ENCODE results near the gene HSPA12A.

Gene HSPA12A

DNA sequence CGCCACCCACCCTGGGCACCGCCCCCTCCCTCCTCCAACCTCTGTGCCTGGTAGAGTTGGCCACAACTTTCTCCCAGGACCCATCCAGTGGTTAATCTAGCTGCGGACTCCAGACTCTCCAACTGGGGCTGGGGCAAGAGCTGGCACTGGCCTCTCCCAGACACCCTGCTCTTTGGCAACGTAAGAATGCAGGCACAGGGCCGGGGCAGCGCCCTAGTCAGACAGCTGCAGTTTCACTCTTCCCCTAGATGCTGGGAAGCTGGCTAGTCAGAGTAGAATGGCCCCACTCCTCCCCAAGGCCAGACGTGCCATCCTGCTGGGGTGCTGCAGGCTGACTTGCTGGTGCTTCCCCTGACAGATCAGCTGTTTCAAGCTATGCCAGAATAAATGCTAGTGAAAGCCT, 22.1 kb downstream of the HSPA12A start:
- H3K9me3 Mint-ChIP-seq, result no peaks in the 10 kb centered on the region

DNA sequence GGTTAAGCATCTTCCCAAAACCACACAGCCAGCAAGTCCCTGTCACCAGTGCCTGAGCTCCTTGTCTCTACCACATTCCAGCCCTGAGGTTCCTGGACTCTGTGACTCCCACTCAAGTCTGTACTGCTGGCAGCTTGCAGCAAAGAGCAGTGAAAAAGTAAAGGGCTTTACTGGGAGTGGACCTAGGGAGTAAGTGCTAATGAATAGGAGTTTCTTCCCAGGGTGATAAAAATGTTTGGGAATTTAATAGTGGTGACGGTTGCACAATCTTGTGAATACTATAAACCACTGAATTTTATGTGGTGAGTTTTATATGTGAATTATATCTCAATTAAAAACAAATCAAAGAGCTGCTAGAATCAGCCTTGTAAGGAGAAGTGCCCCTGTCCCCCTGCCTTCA, 22.6 kb downstream of the HSPA12A start:
- no peak overlapping the region for H3K27ac Mint-ChIP-seq
- H3K27me3 Mint-ChIP-seq (ENCODE audit: low read depth, poor library complexity), result peaks cover 64% of the 10 kb centered on the region
- peaks cover 33% of the 10 kb centered on the region for H3K4me1 Mint-ChIP-seq
- H3K9me3 Mint-ChIP-seq, result no peaks in the 10 kb centered on the region
- DNase-seq, result no peak
- no peaks in the 10 kb centered on the region for H3K36me3 Mint-ChIP-seq (ENCODE audit: low read depth)
- TF ChIP-seq, protein P1, sequence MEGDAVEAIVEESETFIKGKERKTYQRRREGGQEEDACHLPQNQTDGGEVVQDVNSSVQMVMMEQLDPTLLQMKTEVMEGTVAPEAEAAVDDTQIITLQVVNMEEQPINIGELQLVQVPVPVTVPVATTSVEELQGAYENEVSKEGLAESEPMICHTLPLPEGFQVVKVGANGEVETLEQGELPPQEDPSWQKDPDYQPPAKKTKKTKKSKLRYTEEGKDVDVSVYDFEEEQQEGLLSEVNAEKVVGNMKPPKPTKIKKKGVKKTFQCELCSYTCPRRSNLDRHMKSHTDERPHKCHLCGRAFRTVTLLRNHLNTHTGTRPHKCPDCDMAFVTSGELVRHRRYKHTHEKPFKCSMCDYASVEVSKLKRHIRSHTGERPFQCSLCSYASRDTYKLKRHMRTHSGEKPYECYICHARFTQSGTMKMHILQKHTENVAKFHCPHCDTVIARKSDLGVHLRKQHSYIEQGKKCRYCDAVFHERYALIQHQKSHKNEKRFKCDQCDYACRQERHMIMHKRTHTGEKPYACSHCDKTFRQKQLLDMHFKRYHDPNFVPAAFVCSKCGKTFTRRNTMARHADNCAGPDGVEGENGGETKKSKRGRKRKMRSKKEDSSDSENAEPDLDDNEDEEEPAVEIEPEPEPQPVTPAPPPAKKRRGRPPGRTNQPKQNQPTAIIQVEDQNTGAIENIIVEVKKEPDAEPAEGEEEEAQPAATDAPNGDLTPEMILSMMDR (IDR thresholded peaks at IDR 0.05), result no peak
- no peak overlapping the region for H3K4me3 Mint-ChIP-seq

More for the DNA sequence above, 22.1 kb downstream of the HSPA12A start:
- Mint-ChIP-seq H3K27ac (no peak overlapping the region), H3K4me1 (peaks cover 33% of the 10 kb centered on the region), H3K4me3 (no peak overlapping the region), H3K36me3 (ENCODE audit: low read depth) (no peaks in the 10 kb centered on the region), H3K27me3 (ENCODE audit: low read depth, poor library complexity) (peaks cover 64% of the 10 kb centered on the region)
- no peak for DNase-seq
- TF ChIP-seq, protein P1 (IDR thresholded peaks at IDR 0.05), result no peak

DNA sequence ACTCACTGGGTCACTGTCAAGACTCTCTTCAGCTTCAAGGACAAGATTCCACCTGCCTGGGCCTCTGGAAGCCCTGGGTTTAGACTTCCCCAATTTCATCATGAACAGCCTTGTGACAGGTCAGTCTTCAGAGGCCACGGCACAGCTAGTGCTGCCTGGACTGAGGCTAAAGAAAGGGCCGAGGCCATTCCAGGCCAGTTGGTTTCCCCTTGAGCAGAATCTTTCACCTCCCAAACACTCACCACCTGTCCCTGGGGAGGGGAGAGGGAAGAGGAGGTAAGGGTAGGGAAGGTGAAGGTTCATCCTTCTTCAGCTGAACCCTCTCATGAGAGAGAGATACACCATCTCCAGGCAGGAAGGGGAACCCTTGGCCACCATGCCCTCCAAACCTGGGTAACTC, 24.3 kb downstream of the HSPA12A start:
- no peaks in the 10 kb centered on the region for H3K9me3 Mint-ChIP-seq
- H3K4me3 Mint-ChIP-seq, result no peak overlapping the region
- TF ChIP-seq, protein P1 (IDR thresholded peaks at IDR 0.05), result no peak
- DNase-seq, result no peak
- H3K27me3 Mint-ChIP-seq (ENCODE audit: low read depth, poor library complexity), result peaks cover 70% of the 10 kb centered on the region
- no peak overlapping the region for H3K27ac Mint-ChIP-seq
- H3K36me3 Mint-ChIP-seq (ENCODE audit: low read depth), result no peaks in the 10 kb centered on the region
- H3K4me1 Mint-ChIP-seq, result peaks cover 27% of the 10 kb centered on the region

DNA sequence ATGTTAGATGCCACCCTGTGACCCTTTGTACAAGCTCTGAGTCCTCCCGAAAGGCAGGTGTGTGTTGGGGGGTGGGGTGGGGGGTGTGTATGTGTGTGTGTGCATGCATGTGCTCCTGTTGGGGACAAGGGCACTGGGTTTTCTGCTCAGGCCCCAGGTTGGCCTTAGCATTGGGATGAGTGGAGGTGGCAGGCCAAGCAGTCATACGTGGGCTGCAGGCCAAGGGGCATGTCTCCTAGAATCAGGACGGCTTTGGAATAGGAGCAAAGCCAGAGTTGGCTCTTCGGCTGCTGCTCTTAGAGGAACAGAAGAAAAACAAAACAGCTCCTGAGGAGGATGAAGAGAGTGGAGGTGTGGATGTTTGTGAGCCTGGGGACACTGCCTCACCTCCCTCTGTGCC, 26.0 kb downstream of the HSPA12A start:
- DNase-seq, result no peak
- Mint-ChIP-seq H3K4me3 (no peak overlapping the region), H3K27me3 (ENCODE audit: low read depth, poor library complexity) (peaks cover 72% of the 10 kb centered on the region), H3K4me1 (peaks cover 11% of the 10 kb centered on the region), H3K9me3 (no peaks in the 10 kb centered on the region), H3K27ac (no peak overlapping the region), H3K36me3 (ENCODE audit: low read depth) (no peaks in the 10 kb centered on the region)
- TF ChIP-seq, protein P1 (IDR thresholded peaks at IDR 0.05), result no peak

DNA sequence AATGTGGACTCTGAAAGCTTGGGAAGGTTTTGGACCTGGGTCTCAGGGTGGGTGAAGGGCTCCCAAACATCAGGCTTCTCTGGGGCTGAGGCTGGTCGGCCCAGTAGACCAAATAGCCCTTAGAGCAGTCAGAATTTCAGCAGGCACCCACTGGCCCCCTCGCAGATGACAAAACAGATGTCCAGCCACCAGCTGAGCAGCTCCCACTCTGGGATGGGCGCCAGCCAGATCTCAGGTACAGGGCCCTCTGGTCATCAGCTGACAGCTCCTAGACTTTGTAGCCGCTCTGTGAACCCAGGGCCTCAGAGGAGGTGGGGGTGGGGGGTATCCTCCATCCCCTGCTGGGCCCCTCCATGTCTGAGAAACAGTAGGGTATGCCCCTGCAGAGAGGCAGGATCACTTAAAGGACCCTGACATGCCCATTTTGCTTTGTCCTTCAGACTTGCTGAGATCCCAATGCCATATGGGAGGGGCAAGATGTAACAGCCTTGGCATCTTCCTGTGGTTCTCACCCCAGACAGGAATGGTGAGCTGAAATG, 26.5 kb downstream of the HSPA12A start:
- Mint-ChIP-seq H3K9me3 (no peaks in the 10 kb centered on the region), H3K27me3 (ENCODE audit: low read depth, poor library complexity) (peaks cover 70% of the 10 kb centered on the region), H3K36me3 (ENCODE audit: low read depth) (no peaks in the 10 kb centered on the region), H3K27ac (no peak overlapping the region), H3K4me3 (no peak overlapping the region), H3K4me1 (peaks cover 6% of the 10 kb centered on the region)
- TF ChIP-seq, protein P1 (IDR thresholded peaks at IDR 0.05), result no peak
- DNase-seq, result no peak

DNA sequence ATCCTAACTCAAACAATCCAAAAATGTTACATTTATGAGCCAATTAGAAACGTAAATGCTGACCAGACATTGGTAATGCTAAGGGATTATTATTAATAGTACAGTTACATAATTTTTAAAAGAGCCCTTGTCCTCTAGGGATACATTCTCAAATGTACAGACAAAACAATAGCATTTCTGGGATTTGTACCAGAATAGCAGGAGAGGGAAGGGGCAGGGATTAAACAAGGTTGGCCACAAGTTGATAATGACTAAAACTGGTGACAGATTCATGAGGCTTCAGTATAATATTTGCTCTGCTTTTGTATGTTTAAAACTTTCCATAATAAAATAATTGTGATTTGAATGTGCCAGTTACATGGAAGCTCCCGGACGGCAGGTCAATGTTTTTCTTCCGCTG, 27.0 kb downstream of the HSPA12A start:
- Mint-ChIP-seq H3K27ac (no peak overlapping the region), H3K27me3 (ENCODE audit: low read depth, poor library complexity) (peaks cover 65% of the 10 kb centered on the region), H3K36me3 (ENCODE audit: low read depth) (no peaks in the 10 kb centered on the region), H3K4me1 (peaks cover under 1% of the 10 kb centered on the region), H3K4me3 (no peak overlapping the region), H3K9me3 (no peaks in the 10 kb centered on the region)
- TF ChIP-seq, protein P1 (IDR thresholded peaks at IDR 0.05), result no peak
- no peak for DNase-seq

Measured in nephron progenitor cell (in vitro differentiated cells).